ENCODE data around the gene STKLD1. TPM values are rescaled to one million over a fixed set of nuclear protein-coding genes. Genes with fewer than 3 reads are reported as not detected.

STKLD1 gene
- polyA plus RNA-seq, 1 experiment: 1.2 TPM

- no peak for TF ChIP-seq CTCF (IDR thresholded peaks at IDR 0.05; ENCODE audit: insufficient read depth, low read depth, low read length)
- ChIA-PET CTCF (interaction anchor here (1.4 kb wide), 2 partner anchors 11 to 98 kb away, joined by 4 to 5 read pairs; no protein-coding TSS in a partner anchor), POLR2A (no interaction called here)
- Histone ChIP-seq H3K36me3 (ENCODE audit: control insufficient read depth, insufficient read depth, low read length) (peaks cover 3% of the 10 kb centered on the region; the same call in 1 of the 2 replicates), H3K4me3 (ENCODE audit: low read depth, low read length) (no peak overlapping the region), H3K27me3 (ENCODE audit: control insufficient read depth, insufficient read depth, low read length) (peaks cover 13% of the 10 kb centered on the region)
- no peak for DNase-seq (ENCODE audit: low read depth)
Observed at GRCh38 chr9:133397370-133397769, 21.2 kb downstream of the STKLD1 start.

GRCh38 chr9:133397895-133398294 lies 21.7 kb downstream of the STKLD1 start:
- Histone ChIP-seq H3K36me3 (ENCODE audit: control insufficient read depth, insufficient read depth, low read length) (peaks cover 5% of the 10 kb centered on the region; the same call in 1 of the 2 replicates), H3K27me3 (ENCODE audit: control insufficient read depth, insufficient read depth, low read length) (peaks cover 13% of the 10 kb centered on the region), H3K4me3 (ENCODE audit: low read depth, low read length) (no peak overlapping the region)
- ChIA-PET POLR2A (no interaction called here), CTCF (interaction anchor here (1.4 kb wide), 1 partner anchor 12 kb away, joined by 4 read pairs; no protein-coding TSS in a partner anchor)
- no peak for TF ChIP-seq CTCF (IDR thresholded peaks at IDR 0.05; ENCODE audit: insufficient read depth, low read depth, low read length)
- DNase-seq (ENCODE audit: low read depth): no peak

DNA sequence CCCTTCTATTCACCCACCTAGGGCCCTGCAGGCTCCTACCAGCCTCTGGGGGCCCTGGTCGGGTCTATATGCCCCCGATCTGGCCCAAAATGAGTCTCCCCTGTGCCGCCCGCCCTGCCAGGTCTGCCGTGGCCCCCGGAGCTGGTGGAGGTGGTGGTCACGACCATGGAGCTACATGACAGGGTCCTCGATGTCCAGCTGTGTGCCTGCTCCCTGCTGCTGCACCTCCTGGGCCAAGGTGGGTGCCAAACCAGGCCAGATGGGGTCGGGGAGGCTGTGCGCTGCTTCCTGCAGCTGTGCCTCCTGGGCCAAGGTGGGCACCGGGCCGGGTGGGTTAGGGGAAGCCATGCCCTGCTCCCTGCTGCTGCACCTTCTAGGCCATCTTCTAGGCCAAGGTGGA lies 24.1 kb downstream of the STKLD1 start:
- CTCF ChIA-PET: interaction anchor here (0.9 kb wide), 1 partner anchor 86 kb away, joined by 3 read pairs; no protein-coding TSS in a partner anchor
- peaks cover 8% of the 10 kb centered on the region for H3K36me3 ChIP-seq (ENCODE audit: control insufficient read depth, insufficient read depth, low read length)
- no peak for TF ChIP-seq CTCF (IDR thresholded peaks at IDR 0.05; ENCODE audit: insufficient read depth, low read depth, low read length)
- DNase-seq (ENCODE audit: low read depth): no peak
- no peak overlapping the region for H3K4me3 ChIP-seq (ENCODE audit: low read depth, low read length)
- H3K27me3 ChIP-seq (ENCODE audit: control insufficient read depth, insufficient read depth, low read length): peaks cover 8% of the 10 kb centered on the region
- POLR2A ChIA-PET: no interaction called here

- no peak for DNase-seq (ENCODE audit: low read depth)
- H3K4me3 ChIP-seq (ENCODE audit: low read depth, low read length): no peak overlapping the region
- peaks cover 8% of the 10 kb centered on the region for H3K27me3 ChIP-seq (ENCODE audit: control insufficient read depth, insufficient read depth, low read length)
- peaks cover 14% of the 10 kb centered on the region for H3K36me3 ChIP-seq (ENCODE audit: control insufficient read depth, insufficient read depth, low read length)
- CTCF ChIA-PET: no interaction called here
- POLR2A ChIA-PET: no interaction called here
- no peak for TF ChIP-seq CTCF (IDR thresholded peaks at IDR 0.05; ENCODE audit: insufficient read depth, low read depth, low read length)
Observed at GRCh38 chr9:133401588-133401987, 25.4 kb downstream of the STKLD1 start.

DNA sequence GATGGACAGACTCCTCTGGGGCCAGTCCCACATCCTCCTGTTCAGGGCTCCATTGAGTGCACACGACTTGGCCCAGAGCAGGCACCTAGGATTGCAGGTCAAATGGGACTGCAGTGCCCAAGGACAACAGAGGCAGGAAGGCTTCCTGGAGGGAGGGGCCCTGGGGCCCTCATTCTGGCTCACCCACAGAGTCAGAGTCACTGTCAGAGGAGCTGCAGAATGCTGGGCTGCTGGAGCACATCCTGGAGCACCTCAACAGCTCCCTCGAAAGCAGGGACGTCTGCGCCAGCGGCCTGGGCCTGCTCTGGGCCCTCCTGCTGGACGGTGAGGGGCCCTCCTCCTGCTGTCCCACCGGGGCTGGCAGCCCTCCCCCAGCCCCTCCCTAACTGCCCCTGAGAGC lies 26.5 kb downstream of the STKLD1 start:
- ChIA-PET CTCF (interaction anchor here (1.0 to 2.5 kb wide), 5 partner anchors 8 to 217 kb away, joined by 4 to 7 read pairs (median 5); no protein-coding TSS in a partner anchor), POLR2A (no interaction called here)
- Histone ChIP-seq H3K4me3 (ENCODE audit: low read depth, low read length) (no peak overlapping the region), H3K27me3 (ENCODE audit: control insufficient read depth, insufficient read depth, low read length) (peaks cover 3% of the 10 kb centered on the region; the same call in 1 of the 2 replicates), H3K36me3 (ENCODE audit: control insufficient read depth, insufficient read depth, low read length) (peaks cover 16% of the 10 kb centered on the region)
- DNase-seq (ENCODE audit: low read depth): no peak
- no peak for TF ChIP-seq CTCF (IDR thresholded peaks at IDR 0.05; ENCODE audit: insufficient read depth, low read depth, low read length)

All from BJ (cell line).